ENCODE data around the gene KCNIP3. TPM values are rescaled to one million over a fixed set of nuclear protein-coding genes. Genes with fewer than 3 reads are reported as not detected.

The KCNIP3 gene
- total RNA-seq, 1 donor from 2014 or later: under 0.01 TPM

DNA sequence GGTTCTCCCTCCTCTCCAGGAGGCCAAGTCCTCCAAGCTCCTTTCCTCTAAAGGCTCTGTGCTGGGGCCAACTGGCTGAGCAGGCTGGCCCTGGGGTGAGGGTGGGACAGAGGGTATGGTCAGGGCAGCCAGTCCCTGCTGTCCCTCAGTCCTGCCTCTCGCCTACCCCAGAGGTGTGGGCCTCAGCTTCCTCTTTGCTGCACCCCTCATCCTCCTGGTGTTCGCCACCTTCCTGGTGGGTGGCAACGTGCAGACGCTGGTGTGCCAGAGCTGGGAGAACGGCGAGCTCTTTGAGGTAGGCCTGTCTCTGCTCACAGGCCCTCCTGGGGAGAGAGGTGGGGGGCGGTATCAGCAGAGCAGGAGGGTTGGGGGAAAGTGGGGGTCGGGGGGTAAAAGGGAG, 16.1 kb upstream of the KCNIP3 start:
- Histone ChIP-seq H3K4me3 (ENCODE audit: low read depth, low read length) (no peak overlapping the region), H3K36me3 (ENCODE audit: control insufficient read depth, insufficient read depth, low read length) (peaks cover 44% of the 10 kb centered on the region), H3K27me3 (ENCODE audit: control insufficient read depth, insufficient read depth, low read length) (no peaks in the 10 kb centered on the region)
- FAIRE-seq (no peak), DNase-seq (ENCODE audit: low read depth) (no peak)
- TF ChIP-seq, protein P1, sequence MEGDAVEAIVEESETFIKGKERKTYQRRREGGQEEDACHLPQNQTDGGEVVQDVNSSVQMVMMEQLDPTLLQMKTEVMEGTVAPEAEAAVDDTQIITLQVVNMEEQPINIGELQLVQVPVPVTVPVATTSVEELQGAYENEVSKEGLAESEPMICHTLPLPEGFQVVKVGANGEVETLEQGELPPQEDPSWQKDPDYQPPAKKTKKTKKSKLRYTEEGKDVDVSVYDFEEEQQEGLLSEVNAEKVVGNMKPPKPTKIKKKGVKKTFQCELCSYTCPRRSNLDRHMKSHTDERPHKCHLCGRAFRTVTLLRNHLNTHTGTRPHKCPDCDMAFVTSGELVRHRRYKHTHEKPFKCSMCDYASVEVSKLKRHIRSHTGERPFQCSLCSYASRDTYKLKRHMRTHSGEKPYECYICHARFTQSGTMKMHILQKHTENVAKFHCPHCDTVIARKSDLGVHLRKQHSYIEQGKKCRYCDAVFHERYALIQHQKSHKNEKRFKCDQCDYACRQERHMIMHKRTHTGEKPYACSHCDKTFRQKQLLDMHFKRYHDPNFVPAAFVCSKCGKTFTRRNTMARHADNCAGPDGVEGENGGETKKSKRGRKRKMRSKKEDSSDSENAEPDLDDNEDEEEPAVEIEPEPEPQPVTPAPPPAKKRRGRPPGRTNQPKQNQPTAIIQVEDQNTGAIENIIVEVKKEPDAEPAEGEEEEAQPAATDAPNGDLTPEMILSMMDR (IDR thresholded peaks at IDR 0.05; ENCODE audit: insufficient read depth, low read length, severe bottlenecking): no peak

DNA sequence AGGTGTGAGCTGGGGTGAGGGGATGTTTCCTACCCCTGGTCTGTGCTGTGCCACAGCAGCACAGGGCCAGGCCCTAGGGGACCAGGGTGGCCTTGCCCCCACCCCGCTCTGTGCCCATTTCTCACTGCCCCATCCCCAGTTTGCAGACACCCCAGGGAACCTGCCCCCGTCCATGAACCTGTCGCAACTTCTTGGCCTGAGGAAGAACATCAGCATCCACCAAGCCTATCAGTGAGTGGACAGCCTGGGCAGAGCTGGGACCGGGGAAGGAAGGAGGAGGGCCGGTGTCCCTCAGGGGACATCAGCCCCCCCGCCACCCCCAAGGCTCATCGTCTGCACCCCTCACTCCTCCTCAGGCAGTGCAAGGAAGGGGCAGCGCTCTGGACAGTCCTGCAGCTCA, 15.4 kb upstream of the KCNIP3 start:
- no peak for FAIRE-seq
- Histone ChIP-seq H3K36me3 (ENCODE audit: control insufficient read depth, insufficient read depth, low read length) (peaks cover 47% of the 10 kb centered on the region), H3K27me3 (ENCODE audit: control insufficient read depth, insufficient read depth, low read length) (no peaks in the 10 kb centered on the region), H3K4me3 (ENCODE audit: low read depth, low read length) (no peak overlapping the region)
- no peak for DNase-seq (ENCODE audit: low read depth)
- TF ChIP-seq, protein P1 (IDR thresholded peaks at IDR 0.05; ENCODE audit: insufficient read depth, low read length, severe bottlenecking): no peak

DNA sequence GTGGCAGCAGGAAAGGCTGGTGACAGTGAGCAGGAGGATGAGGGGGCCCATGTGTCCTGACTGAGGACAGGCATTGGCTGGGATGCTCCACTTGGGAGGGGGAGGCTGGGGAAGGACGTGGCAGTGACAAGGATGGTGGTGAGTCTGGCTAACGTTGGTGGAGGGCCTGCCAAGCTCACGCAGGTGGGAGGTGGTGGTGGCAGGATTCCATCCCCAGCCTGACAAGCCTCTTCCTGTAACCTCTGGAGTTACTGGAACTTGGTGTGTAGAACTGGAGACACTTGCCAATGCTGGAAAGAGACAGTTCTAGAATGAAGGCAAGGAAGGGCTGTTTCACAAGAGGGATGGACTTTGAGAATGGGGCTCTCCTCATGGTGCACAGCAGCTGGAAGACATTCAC, 14.7 kb upstream of the KCNIP3 start:
- Histone ChIP-seq H3K4me3 (ENCODE audit: low read depth, low read length) (no peak overlapping the region), H3K36me3 (ENCODE audit: control insufficient read depth, insufficient read depth, low read length) (peaks cover 46% of the 10 kb centered on the region), H3K27me3 (ENCODE audit: control insufficient read depth, insufficient read depth, low read length) (no peaks in the 10 kb centered on the region)
- TF ChIP-seq, protein P1 (IDR thresholded peaks at IDR 0.05; ENCODE audit: insufficient read depth, low read length, severe bottlenecking): no peak
- DNase-seq (ENCODE audit: low read depth) (no peak), FAIRE-seq (peak; percentile 18)

DNA sequence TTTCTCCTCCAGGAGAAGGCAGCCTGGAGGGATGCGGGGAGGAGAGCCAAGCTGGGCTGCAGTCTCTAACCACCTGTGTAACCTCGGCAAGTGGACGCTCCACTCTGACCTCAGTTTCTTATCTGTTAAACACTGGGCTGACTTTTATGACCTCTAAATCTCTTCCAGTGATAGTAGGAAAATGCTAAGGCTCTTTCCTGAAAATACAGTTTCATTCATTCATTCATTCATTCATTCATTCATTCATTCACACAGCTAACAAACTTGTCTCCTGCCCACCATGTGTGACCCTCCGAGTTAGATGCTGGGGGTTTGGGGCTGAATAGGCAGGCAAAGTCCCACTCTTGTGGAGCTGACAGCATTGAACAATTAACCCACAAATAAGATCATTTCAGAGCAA, 13.6 kb upstream of the KCNIP3 start:
- DNase-seq (ENCODE audit: low read depth) (no peak), FAIRE-seq (no peak)
- Histone ChIP-seq H3K4me3 (ENCODE audit: low read depth, low read length) (no peak overlapping the region), H3K36me3 (ENCODE audit: control insufficient read depth, insufficient read depth, low read length) (peaks cover 53% of the 10 kb centered on the region), H3K27me3 (ENCODE audit: control insufficient read depth, insufficient read depth, low read length) (no peaks in the 10 kb centered on the region)
- TF ChIP-seq, protein P1 (IDR thresholded peaks at IDR 0.05; ENCODE audit: insufficient read depth, low read length, severe bottlenecking): no peak

DNA sequence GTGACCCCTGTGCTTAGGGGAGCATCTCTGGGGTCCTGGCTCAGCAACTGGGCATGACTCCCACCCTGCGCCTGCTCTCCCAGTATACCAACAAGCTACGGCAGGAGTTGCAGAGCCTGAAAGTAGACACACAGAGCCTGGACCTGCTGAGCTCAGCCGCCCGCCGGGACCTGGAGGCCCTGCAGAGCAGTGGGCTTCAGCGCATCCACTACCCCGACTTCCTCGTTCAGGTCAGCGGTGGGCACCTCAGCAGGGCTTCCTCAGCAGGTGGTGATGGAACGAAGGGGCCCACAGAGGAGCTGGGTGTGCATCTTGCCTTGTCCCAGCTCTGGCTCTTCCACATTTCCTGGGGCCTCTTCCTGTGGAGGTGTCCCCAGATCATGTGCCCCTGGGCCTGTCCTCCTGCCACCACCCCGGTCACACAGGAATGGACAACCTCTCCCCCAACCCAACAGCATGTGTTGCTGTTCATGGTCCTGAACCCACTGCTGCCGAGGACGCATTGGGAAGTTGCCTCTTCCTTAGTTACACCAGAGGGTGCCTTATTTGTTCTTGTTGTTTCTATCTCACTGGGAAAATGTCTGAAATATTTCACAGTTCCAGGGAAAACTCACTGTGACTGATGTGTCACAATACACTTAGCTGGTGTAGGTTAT, 12.1 kb upstream of the KCNIP3 start:
- no peak overlapping the region for H3K4me3 ChIP-seq (ENCODE audit: low read depth, low read length)
- FAIRE-seq: no peak
- TF ChIP-seq, protein P1 (IDR thresholded peaks at IDR 0.05; ENCODE audit: insufficient read depth, low read length, severe bottlenecking): no peak
- peaks cover 50% of the 10 kb centered on the region for H3K36me3 ChIP-seq (ENCODE audit: control insufficient read depth, insufficient read depth, low read length)
- no peaks in the 10 kb centered on the region for H3K27me3 ChIP-seq (ENCODE audit: control insufficient read depth, insufficient read depth, low read length)
- DNase-seq (ENCODE audit: low read depth): no peak

DNA sequence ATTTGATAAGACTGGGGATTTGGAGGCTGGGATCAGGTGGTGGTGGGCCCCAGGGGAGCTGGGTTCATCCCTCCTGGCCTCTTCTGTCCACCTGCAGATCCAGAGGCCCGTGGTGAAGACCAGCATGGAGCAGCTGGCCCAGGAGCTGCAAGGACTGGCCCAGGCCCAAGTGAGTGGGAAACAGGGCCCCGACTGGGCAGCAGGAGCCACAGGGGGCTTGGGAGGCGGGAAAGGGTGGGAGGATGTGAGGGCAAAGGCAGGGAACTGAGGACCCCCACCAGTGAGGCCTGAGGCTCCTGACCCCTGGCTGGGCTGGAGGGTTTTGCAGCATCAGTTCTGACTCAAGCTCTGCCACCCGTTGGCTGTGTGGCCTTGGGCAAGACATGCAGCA, 11.6 kb upstream of the KCNIP3 start:
- TF ChIP-seq, protein P1 (IDR thresholded peaks at IDR 0.05; ENCODE audit: insufficient read depth, low read length, severe bottlenecking): no peak
- DNase-seq (ENCODE audit: low read depth) (no peak), FAIRE-seq (no peak)
- Histone ChIP-seq H3K36me3 (ENCODE audit: control insufficient read depth, insufficient read depth, low read length) (peaks cover 48% of the 10 kb centered on the region), H3K4me3 (ENCODE audit: low read depth, low read length) (no peak overlapping the region), H3K27me3 (ENCODE audit: control insufficient read depth, insufficient read depth, low read length) (no peaks in the 10 kb centered on the region)

Measured in bronchial epithelial cell (primary cell).